IMR-90 (cell line): ENCODE results near the gene LENEP. TPM values are rescaled to one million over a fixed set of nuclear protein-coding genes. Genes with fewer than 3 reads are reported as not detected.

Source experiments
- ATAC-seq: fragments of 200-7000 bp; cut with Tn5 transposase; 2 replicates; pipeline ENCODE4 v1.9.1; 2020; ENCODE audit warnings: low read depth, mild to moderate bottlenecking, moderate library complexity
- BruUV-seq: library from RNA; stranded (reverse); fragments of 400-500 nt; replicated peaks from 2 replicates; lab custom pipeline; 2021; lab: Mats Ljungman, UMichigan
- CTCF ChIA-PET: fragments of 300-600 bp; formaldehyde crosslinking; extraction: SDS; loops from one replicate; lab custom pipeline; 2021; ENCODE audit warnings: antibody characterized with exemption; lab: Yijun Ruan, JAX
- POLR2A ChIA-PET: fragments of 300-600 bp; sonication (Branson Sonifier 250); formaldehyde crosslinking; loops from one replicate; lab custom pipeline; 2022; ENCODE audit warnings: antibody characterized with exemption; ENCODE audit not compliant: unreplicated experiment; lab: Charles Lee
- DNase-seq: peaks from one replicate; pipeline ENCODE4 v3.0.0; 2013
- H2AFZ ChIP-seq: replicated peaks from 2 replicates; pipeline ENCODE3; 2013; ENCODE audit warnings: low read length, mild to moderate bottlenecking; ENCODE audit not compliant: poor library complexity
- H2AK5ac ChIP-seq: 2 replicates; pipeline ENCODE4 v1.6.1; 2013; ENCODE audit warnings: low read depth, low read length, inconsistent platforms
- H2AK9ac ChIP-seq: replicated peaks from 2 replicates; pipeline ENCODE3; 2013; ENCODE audit warnings: mild to moderate bottlenecking, low read depth, low read length, moderate library complexity; ENCODE audit not compliant: poor library complexity
- H2BK120ac ChIP-seq: 2 replicates; pipeline ENCODE4 v1.6.1; 2013; ENCODE audit warnings: low read depth, low read length, inconsistent platforms
- H2BK15ac ChIP-seq: 3 replicates; pipeline ENCODE4 v1.6.1; 2013; ENCODE audit warnings: low read depth, low read length, inconsistent platforms
- H2BK20ac ChIP-seq: 2 replicates; pipeline ENCODE4 v1.6.1; 2013; ENCODE audit warnings: low read depth, mild to moderate bottlenecking, inconsistent platforms, low read length, moderate library complexity
- H2BK5ac ChIP-seq: 2 replicates; pipeline ENCODE4 v1.6.1; 2013; ENCODE audit warnings: mild to moderate bottlenecking, low read depth, low read length, inconsistent platforms; ENCODE audit not compliant: poor library complexity, severe bottlenecking
- H3K14ac ChIP-seq: replicated peaks from 2 replicates; pipeline ENCODE4 v1.6.1; 2013; ENCODE audit warnings: low read depth, low read length, inconsistent platforms
- H3K18ac ChIP-seq: 2 replicates; pipeline ENCODE4 v1.6.1; 2013; ENCODE audit warnings: low read depth, low read length, control low read depth
- H3K23ac ChIP-seq: 2 replicates; pipeline ENCODE4 v1.6.1; 2013; ENCODE audit warnings: low read depth, low read length, inconsistent platforms
- H3K27ac ChIP-seq: 2 replicates; pipeline ENCODE4 v1.5.1; 2013; ENCODE audit warnings: mild to moderate bottlenecking, control low read depth, low read length; ENCODE audit not compliant: insufficient read depth
- H3K27me3 ChIP-seq: 2 replicates; pipeline ENCODE4 v1.6.1; 2013; ENCODE audit warnings: low read length; ENCODE audit not compliant: control insufficient read depth, insufficient read depth
- H3K36me3 ChIP-seq: 2 replicates; pipeline ENCODE4 v1.6.1; 2013; ENCODE audit warnings: low read length, mixed read lengths; ENCODE audit not compliant: control insufficient read depth, insufficient read depth
- H3K4ac ChIP-seq: 2 replicates; pipeline ENCODE4 v1.6.1; 2013; ENCODE audit warnings: low read depth, low read length, inconsistent platforms
- H3K4me1 ChIP-seq: 2 replicates; pipeline ENCODE4 v1.6.1; 2013; ENCODE audit warnings: low read length, mixed read lengths; ENCODE audit not compliant: control insufficient read depth, insufficient read depth
- H3K4me2 ChIP-seq: 2 replicates; pipeline ENCODE4 v1.6.1; 2013; ENCODE audit warnings: low read depth, mild to moderate bottlenecking, control low read depth, low read length, moderate library complexity
- H3K4me3 ChIP-seq: 2 replicates; pipeline ENCODE4 v1.5.1; 2013; ENCODE audit warnings: low read depth, mild to moderate bottlenecking, control low read depth, low read length, moderate library complexity; ENCODE audit not compliant: insufficient read depth
- H3K56ac ChIP-seq: 2 replicates; pipeline ENCODE4 v1.6.1; 2013; ENCODE audit warnings: low read length, inconsistent platforms; ENCODE audit not compliant: insufficient read depth; ENCODE audit errors: extremely low read depth
- H3K79me1 ChIP-seq, 2 experiments: 2 replicates each; pipeline ENCODE4 v1.6.1; 2013; ENCODE audit warnings: low read length in 2 of 2, inconsistent platforms in 1 of 2, low read depth in 1 of 2
- H3K9ac ChIP-seq: 2 replicates; pipeline ENCODE4 v1.6.1; 2013; ENCODE audit warnings: low read depth, low read length, control low read depth
- H3K9me1 ChIP-seq: 2 replicates; pipeline ENCODE4 v1.6.1; 2013; ENCODE audit warnings: low read length, inconsistent platforms; ENCODE audit not compliant: insufficient read depth
- H3K9me3 ChIP-seq: 2 replicates; pipeline ENCODE4 v1.6.1; 2013; ENCODE audit warnings: low read length; ENCODE audit not compliant: control insufficient read depth, insufficient read depth
- H4K20me1 ChIP-seq: 2 replicates; pipeline ENCODE4 v1.6.1; 2013; ENCODE audit warnings: low read length, inconsistent platforms; ENCODE audit not compliant: insufficient read depth
- H4K5ac ChIP-seq: 2 replicates; pipeline ENCODE4 v1.6.1; 2013; ENCODE audit warnings: mild to moderate bottlenecking, low read depth, low read length, control low read depth
- H4K8ac ChIP-seq, 2 experiments: 2 replicates each; pipeline ENCODE4 v1.6.1; 2013; ENCODE audit warnings: low read depth in 2 of 2, low read length in 2 of 2, control low read depth in 1 of 2, inconsistent platforms in 1 of 2
- H4K91ac ChIP-seq: 2 replicates; pipeline ENCODE4 v1.6.1; 2013; ENCODE audit warnings: low read depth, low read length, inconsistent platforms; ENCODE audit not compliant: insufficient read depth
- BHLHE40 ChIP-seq: fragments of 150-350 bp; IDR thresholded peaks from 2 replicates; pipeline ENCODE4 v1.6.1; 2016; ENCODE audit warnings: mild to moderate bottlenecking, low read depth, low read length
- CEBPB ChIP-seq: IDR thresholded peaks from 2 replicates; pipeline ENCODE4 v1.6.1; 2012; ENCODE audit warnings: low read depth, low read length, improper control_type of control experiment
- ELK1 ChIP-seq: fragments of 150-350 bp; IDR thresholded peaks from 2 replicates; pipeline ENCODE4 v1.6.1; 2016; ENCODE audit warnings: low read depth, mild to moderate bottlenecking, low read length, moderate library complexity, borderline replicate concordance
- MAFK ChIP-seq: IDR thresholded peaks from 2 replicates; pipeline ENCODE4 v1.6.1; 2012; ENCODE audit warnings: low read depth, low read length, improper control_type of control experiment
- MXI1 ChIP-seq: IDR thresholded peaks from 2 replicates; pipeline ENCODE4 v1.6.1; 2012; ENCODE audit warnings: low read depth, mild to moderate bottlenecking, low read length, moderate library complexity, borderline replicate concordance
- NFE2L2 ChIP-seq: fragments of 150-350 bp; IDR thresholded peaks from 2 replicates; pipeline ENCODE4 v1.6.1; 2016; ENCODE audit warnings: low read depth, mild to moderate bottlenecking, low read length
- RAD21 ChIP-seq: IDR thresholded peaks from 2 replicates; pipeline ENCODE4 v1.6.1; 2012; ENCODE audit warnings: low read length, improper control_type of control experiment
- RCOR1 ChIP-seq: IDR thresholded peaks from 2 replicates; pipeline ENCODE4 v1.6.1; 2012; ENCODE audit warnings: mild to moderate bottlenecking, low read length, improper control_type of control experiment; ENCODE audit not compliant: insufficient replicate concordance
- RFX5 ChIP-seq: IDR thresholded peaks from 2 replicates; pipeline ENCODE4 v1.8.0; 2012; ENCODE audit warnings: low read depth, mild to moderate bottlenecking, low read length, moderate library complexity
- WGBS, 2 experiments: methylation state at CpG; one replicate each; pipeline versions ENCODE4 v1.1.5 to v1.1.7; 2013; ENCODE audit warnings: missing lambda C conversion rate in 2 of 2; ENCODE audit not compliant: insufficient read length in 1 of 2; ENCODE audit errors: extremely low coverage in 2 of 2; 5-methylcytosine and 5-hydroxymethylcytosine counted together
- dilution Hi-C: fragments of 300-500 bp; cut with HindIII; formaldehyde crosslinking; loops from one replicate; pipeline ENCODE4 v1.14.3; 2018; ENCODE audit warnings: low sequenced_read_pairs; ENCODE audit not compliant: unreplicated experiment
- in situ Hi-C: fragments of 300-500 bp; cut with MboI; formaldehyde crosslinking; loops from 3 replicates; pipeline ENCODE4 v1.14.3; 2019; ENCODE audit warnings: low sequenced_read_pairs, inconsistent platforms, mixed read lengths
- intact Hi-C: fragments of 100-400 bp; cut with micrococcal nuclease; formaldehyde crosslinking; loops from 2 replicates; pipeline ENCODE4 v1.10.0; 2022
- polyA plus RNA-seq, 3 experiments: library from polyadenylated mRNA; depleted of rRNA; stranded (reverse); fragments of >200 nt; gene quantifications; 2 replicates each; pipeline ENCODE4 v1.2.3, GENCODE V29; 2012; ENCODE audit warnings: low replicate concordance in 1 of 3
- total RNA-seq: library from RNA; depleted of rRNA; stranded (reverse); fragments of >200 nt; gene quantifications from 2 replicates; pipeline ENCODE4 v1.2.3, GENCODE V29; 2012
- TF ChIP-seq, protein P1 (sequence below): fragments of 150-350 bp; IDR thresholded peaks from 2 replicates; pipeline ENCODE4 v1.6.1; 2017; ENCODE audit warnings: mild to moderate bottlenecking, antibody characterized with exemption, low read length, low read depth

Gene LENEP
- total and polyA plus RNA-seq, 2 of the 4 experiments (the other 2 are of a cell fraction) = not detected

GRCh38 chr1:155010211-155010918, 17.0 kb downstream of the LENEP start:
- no peak overlapping the region for H3K56ac ChIP-seq
- no peak overlapping the region for H2BK120ac ChIP-seq
- no peak overlapping the region for H4K5ac ChIP-seq
- no peak overlapping the region for H3K4ac ChIP-seq
- dilution Hi-C loops (no loop called here), in situ Hi-C loops (no loop called here), intact Hi-C loops (no loop called here)
- DNase-seq = no peak
- no peak overlapping the region for H3K4me2 ChIP-seq
- H3K27me3 ChIP-seq = no peaks in the 10 kb centered on the region
- no peak overlapping the region for H3K18ac ChIP-seq
- no peak overlapping the region for H3K14ac ChIP-seq
- H3K9ac ChIP-seq = no peak overlapping the region
- no peak overlapping the region for H2AK9ac ChIP-seq
- TF ChIP-seq CEBPB = no peak
- no peak for TF ChIP-seq NFE2L2
- TF ChIP-seq MXI1 = no peak
- no peak for TF ChIP-seq ELK1
- no peak for TF ChIP-seq BHLHE40
- TF ChIP-seq, protein P1, sequence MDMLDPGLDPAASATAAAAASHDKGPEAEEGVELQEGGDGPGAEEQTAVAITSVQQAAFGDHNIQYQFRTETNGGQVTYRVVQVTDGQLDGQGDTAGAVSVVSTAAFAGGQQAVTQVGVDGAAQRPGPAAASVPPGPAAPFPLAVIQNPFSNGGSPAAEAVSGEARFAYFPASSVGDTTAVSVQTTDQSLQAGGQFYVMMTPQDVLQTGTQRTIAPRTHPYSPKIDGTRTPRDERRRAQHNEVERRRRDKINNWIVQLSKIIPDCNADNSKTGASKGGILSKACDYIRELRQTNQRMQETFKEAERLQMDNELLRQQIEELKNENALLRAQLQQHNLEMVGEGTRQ = no peak
- no peak for TF ChIP-seq RCOR1
- TF ChIP-seq RAD21 = no peak
- no peak for TF ChIP-seq RFX5
- no peak for TF ChIP-seq MAFK
- H3K4me1 ChIP-seq = peaks cover 5% of the 10 kb centered on the region
- H3K9me1 ChIP-seq = peaks cover 5% of the 10 kb centered on the region; the same call in 1 of the 2 replicates
- H3K4me3 ChIP-seq = no peak overlapping the region
- peaks cover 11% of the 10 kb centered on the region for H3K36me3 ChIP-seq
- H2BK5ac ChIP-seq = no peak overlapping the region
- H2BK15ac ChIP-seq = no peak overlapping the region
- H4K8ac ChIP-seq = no peak overlapping the region
- H2BK20ac ChIP-seq = no peak overlapping the region
- H3K9me3 ChIP-seq = no peaks in the 10 kb centered on the region
- CTCF ChIA-PET = no interaction called here
- WGBS, 2 experiments = no CpG with 5 or more reads among the region's 11 CpGs
- no peak overlapping the region for H2AFZ ChIP-seq
- H4K20me1 ChIP-seq = peaks cover 19% of the 10 kb centered on the region
- peaks cover 0 to 45% of the 10 kb centered on the region in 2 experiments; a peak in 3 of 4 replicates for H3K79me1 ChIP-seq
- no peak overlapping the region for H3K23ac ChIP-seq
- no peak overlapping the region for H2AK5ac ChIP-seq
- POLR2A ChIA-PET = no interaction called here
- no peak overlapping the region for H4K91ac ChIP-seq
- H3K27ac ChIP-seq = no peak overlapping the region
- no TSS peak for BruUV-seq
- ATAC-seq = no peak
